Measurements from ENCODE around the gene MOGAT3.

The MOGAT3 gene

DNA sequence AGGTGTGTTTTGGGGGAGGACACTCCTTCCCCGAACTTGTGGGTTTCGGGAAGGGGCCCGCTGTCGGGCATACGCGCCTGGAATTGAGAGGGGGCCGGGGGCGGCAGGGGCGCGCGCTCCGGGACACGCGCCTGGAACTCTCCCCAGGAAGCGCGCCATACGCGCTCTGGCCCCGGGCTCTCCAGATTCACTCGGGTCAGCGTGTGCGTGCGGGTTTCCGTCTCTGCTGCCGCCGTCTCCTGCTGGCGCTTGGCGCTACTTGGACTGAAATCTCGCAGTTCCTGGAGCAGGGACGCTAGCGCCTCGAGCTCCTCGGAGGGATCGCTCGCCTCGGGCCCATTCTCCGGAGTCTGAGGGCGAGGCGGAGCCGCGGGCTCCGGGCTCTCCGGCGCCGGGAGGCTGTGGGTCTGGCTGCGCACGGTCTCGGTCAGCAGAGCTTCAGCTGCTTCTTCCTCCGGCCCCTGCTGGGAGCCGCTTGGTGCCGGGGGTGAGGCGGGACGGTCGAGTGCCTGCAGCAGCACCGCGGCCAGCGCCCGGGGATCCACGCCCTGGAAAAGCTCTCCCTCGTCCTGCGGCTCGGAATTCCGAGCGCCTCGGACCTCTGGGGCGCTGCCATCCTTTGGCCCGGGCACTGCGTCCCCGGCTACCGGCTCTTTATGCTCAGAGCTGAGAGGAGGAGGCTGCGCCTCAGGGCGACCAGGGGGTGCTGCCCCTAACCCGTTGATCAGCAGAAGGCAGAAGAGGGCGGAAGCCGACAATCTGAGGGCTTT lies 36.6 kb downstream of the MOGAT3 start:
- H3K27me3 ChIP-seq (ENCODE audit: control insufficient read depth, insufficient read depth, low read length): peaks cover 60% of the 10 kb centered on the region
- H3K27ac ChIP-seq (ENCODE audit: low read depth, low read length): peak overlapping the region; percentile 88
- peaks cover 54% of the 10 kb centered on the region for H3K4me1 ChIP-seq (ENCODE audit: control insufficient read depth, insufficient read depth, low read length)
- no peaks in the 10 kb centered on the region for H3K9me3 ChIP-seq (ENCODE audit: control insufficient read depth, insufficient read depth, low read length)
- peak overlapping the region; percentile 76 for H3K4me3 ChIP-seq (ENCODE audit: low read depth, low read length)
- peak overlapping the region; percentile 29 for H3K9ac ChIP-seq (ENCODE audit: low read depth, low read length)
- H3K36me3 ChIP-seq (ENCODE audit: control insufficient read depth, insufficient read depth, low read length): no peaks in the 10 kb centered on the region; the same call in 1 of the 2 replicates

- peak overlapping the region; percentile 29; the same call in 1 of the 2 replicates for H3K9ac ChIP-seq (ENCODE audit: low read depth, low read length)
These were observed 37.4 kb downstream of the MOGAT3 start for GRCh38 chr7:101163279-101164070.

GRCh38 chr7:101162551-101163278 lies 38.1 kb downstream of the MOGAT3 start:
- H3K9me3 ChIP-seq (ENCODE audit: control insufficient read depth, insufficient read depth, low read length): no peaks in the 10 kb centered on the region
- peaks cover 45% of the 10 kb centered on the region for H3K27me3 ChIP-seq (ENCODE audit: control insufficient read depth, insufficient read depth, low read length)
- H3K27ac ChIP-seq (ENCODE audit: low read depth, low read length): peak overlapping the region; percentile 88
- peak overlapping the region; percentile 67 for H3K4me3 ChIP-seq (ENCODE audit: low read depth, low read length)
- H3K9ac ChIP-seq (ENCODE audit: low read depth, low read length): no peak overlapping the region; the same call in none of the 2 replicates
- peaks cover 5% of the 10 kb centered on the region; the same call in 1 of the 2 replicates for H3K36me3 ChIP-seq (ENCODE audit: control insufficient read depth, insufficient read depth, low read length)
- peaks cover 39% of the 10 kb centered on the region for H3K4me1 ChIP-seq (ENCODE audit: control insufficient read depth, insufficient read depth, low read length)

More at GRCh38 chr7:101163279-101164070, 37.4 kb downstream of the MOGAT3 start:
- Histone ChIP-seq H3K27ac (ENCODE audit: low read depth, low read length) (peak overlapping the region; percentile 88), H3K4me3 (ENCODE audit: low read depth, low read length) (peak overlapping the region; percentile 76), H3K27me3 (ENCODE audit: control insufficient read depth, insufficient read depth, low read length) (peaks cover 53% of the 10 kb centered on the region), H3K4me1 (ENCODE audit: control insufficient read depth, insufficient read depth, low read length) (peaks cover 46% of the 10 kb centered on the region), H3K9me3 (ENCODE audit: control insufficient read depth, insufficient read depth, low read length) (no peaks in the 10 kb centered on the region), H3K36me3 (ENCODE audit: control insufficient read depth, insufficient read depth, low read length) (no peaks in the 10 kb centered on the region; the same call in 1 of the 2 replicates)

- Histone ChIP-seq H3K9ac (ENCODE audit: low read depth, low read length) (no peak overlapping the region; the same call in 1 of the 2 replicates), H3K36me3 (ENCODE audit: control insufficient read depth, insufficient read depth, low read length) (peaks cover 8% of the 10 kb centered on the region; the same call in 1 of the 2 replicates), H3K27ac (ENCODE audit: low read depth, low read length) (peak overlapping the region; percentile 88), H3K27me3 (ENCODE audit: control insufficient read depth, insufficient read depth, low read length) (peaks cover 37% of the 10 kb centered on the region), H3K4me1 (ENCODE audit: control insufficient read depth, insufficient read depth, low read length) (peaks cover 38% of the 10 kb centered on the region), H3K4me3 (ENCODE audit: low read depth, low read length) (peak overlapping the region; percentile 67), H3K9me3 (ENCODE audit: control insufficient read depth, insufficient read depth, low read length) (no peaks in the 10 kb centered on the region)
These were observed 39.0 kb downstream of the MOGAT3 start for GRCh38 chr7:101161692-101162471.

DNA sequence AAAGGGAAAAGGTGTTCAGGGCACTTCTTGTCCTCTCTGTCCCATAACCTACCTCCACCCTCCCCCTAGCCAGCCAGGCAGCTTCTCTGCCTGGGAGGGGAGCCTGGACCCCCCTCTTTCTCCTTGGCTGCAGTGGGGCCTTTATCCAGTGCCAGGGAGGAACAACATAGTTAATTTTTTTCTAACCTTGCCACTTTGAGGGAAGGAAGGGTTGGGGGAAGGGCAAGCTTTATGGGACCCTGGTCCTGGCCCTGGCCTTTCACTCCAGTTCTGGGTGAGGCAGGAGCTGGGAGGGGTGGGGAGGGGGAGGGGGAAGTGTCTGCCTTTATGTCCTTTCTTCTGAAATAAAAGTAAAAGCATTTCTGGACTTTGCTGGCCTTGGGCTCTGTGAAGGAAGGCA lies 39.9 kb downstream of the MOGAT3 start:
- Histone ChIP-seq H3K4me3 (ENCODE audit: low read depth, low read length) (no peak overlapping the region), H3K9ac (ENCODE audit: low read depth, low read length) (no peak overlapping the region), H3K4me1 (ENCODE audit: control insufficient read depth, insufficient read depth, low read length) (peaks cover 42% of the 10 kb centered on the region), H3K27me3 (ENCODE audit: control insufficient read depth, insufficient read depth, low read length) (peaks cover 31% of the 10 kb centered on the region), H3K27ac (ENCODE audit: low read depth, low read length) (peak overlapping the region; percentile 55), H3K36me3 (ENCODE audit: control insufficient read depth, insufficient read depth, low read length) (peaks cover 8% of the 10 kb centered on the region; the same call in 1 of the 2 replicates), H3K9me3 (ENCODE audit: control insufficient read depth, insufficient read depth, low read length) (no peaks in the 10 kb centered on the region)

DNA sequence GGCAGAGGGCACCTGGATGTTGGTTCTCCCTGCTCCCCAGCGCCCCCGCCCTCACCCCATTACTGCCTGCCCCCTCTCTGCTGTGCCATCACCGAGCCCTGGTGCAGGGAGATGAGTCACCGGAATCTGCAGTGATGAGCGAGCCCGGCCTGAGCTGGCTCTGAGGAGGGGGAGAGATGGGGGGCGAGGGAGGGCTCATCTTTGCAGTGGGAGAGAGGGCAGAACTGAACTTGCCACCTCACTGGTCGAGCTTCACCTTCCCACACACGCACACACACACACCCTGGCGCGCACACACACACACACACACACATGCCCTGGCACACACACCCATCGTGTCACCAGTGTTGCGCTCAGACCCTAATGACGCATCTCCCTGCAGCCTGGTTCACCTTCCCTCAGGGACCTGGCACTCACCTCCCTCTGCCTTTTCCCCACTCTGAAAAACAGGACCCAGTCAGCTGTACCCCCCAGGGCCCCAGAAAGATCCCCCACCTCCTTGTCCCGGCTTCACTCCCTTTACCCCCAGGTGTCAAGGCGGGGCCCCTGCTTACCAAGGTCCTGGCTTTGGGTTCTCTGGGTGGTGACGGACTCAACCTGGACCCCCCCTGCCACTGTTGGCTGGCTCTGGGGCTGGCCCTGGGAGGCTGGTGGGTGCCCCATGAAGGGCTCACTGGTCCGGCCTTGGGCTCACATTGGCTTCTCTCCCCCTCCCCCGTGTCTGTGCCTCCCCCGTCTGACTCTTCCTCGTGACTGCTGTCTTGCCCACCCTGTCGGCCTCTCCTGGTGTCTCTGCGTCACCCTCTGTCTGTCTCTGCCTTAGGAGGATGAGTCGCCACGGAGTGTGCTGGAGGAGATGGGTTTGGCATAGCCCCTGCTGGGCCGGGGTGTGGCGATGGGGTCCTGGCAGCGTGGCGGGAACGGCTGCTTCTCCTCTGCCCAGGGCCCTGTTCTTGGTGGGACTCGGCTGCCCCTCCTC lies 40.9 kb downstream of the MOGAT3 start:
- Histone ChIP-seq H3K9ac (ENCODE audit: low read depth, low read length) (no peak overlapping the region), H3K4me3 (ENCODE audit: low read depth, low read length) (no peak overlapping the region), H3K36me3 (ENCODE audit: control insufficient read depth, insufficient read depth, low read length) (peaks cover 8% of the 10 kb centered on the region; the same call in 1 of the 2 replicates), H3K27me3 (ENCODE audit: control insufficient read depth, insufficient read depth, low read length) (peaks cover 25% of the 10 kb centered on the region), H3K4me1 (ENCODE audit: control insufficient read depth, insufficient read depth, low read length) (peaks cover 48% of the 10 kb centered on the region), H3K9me3 (ENCODE audit: control insufficient read depth, insufficient read depth, low read length) (no peaks in the 10 kb centered on the region), H3K27ac (ENCODE audit: low read depth, low read length) (peak overlapping the region; percentile 26)

DNA sequence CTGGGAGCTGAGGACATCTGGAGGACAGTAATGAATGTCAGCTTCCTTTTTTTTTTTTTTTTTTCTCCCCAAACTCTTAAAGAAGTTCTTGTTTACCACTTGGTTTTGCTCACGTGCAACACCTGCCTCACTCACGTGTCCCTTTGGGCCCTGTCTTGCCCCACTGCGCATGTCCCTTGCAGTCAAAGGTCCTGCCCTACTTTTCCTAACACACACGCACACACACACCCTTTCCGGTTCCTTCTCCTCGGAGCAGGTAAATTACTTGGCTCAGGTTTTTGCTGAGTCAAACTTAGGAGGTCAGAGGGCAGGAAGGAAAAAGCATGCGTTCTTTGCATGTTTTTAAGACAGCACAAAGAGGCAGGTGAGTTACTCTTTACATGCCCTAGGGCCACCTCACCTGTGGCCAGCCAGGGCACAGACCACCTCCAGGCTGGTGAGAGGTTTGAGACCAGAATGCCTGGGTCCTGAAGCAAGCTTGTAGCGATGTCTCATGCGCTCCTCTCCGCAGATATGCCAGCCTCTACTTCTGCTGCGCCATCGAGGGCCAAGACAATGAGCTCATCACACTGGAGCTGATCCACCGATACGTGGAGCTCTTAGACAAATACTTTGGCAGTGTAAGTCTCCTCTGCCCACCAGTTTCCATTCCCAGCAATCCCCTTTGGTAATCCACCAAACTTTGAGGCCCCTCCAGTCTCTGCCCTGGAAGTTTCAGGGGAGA lies 43.8 kb downstream of the MOGAT3 start:
- Histone ChIP-seq H3K9ac (ENCODE audit: low read depth, low read length) (no peak overlapping the region), H3K4me3 (ENCODE audit: low read depth, low read length) (no peak overlapping the region), H3K27me3 (ENCODE audit: control insufficient read depth, insufficient read depth, low read length) (peaks cover 12% of the 10 kb centered on the region; the same call in 1 of the 2 replicates), H3K27ac (ENCODE audit: low read depth, low read length) (peak overlapping the region; percentile 53), H3K4me1 (ENCODE audit: control insufficient read depth, insufficient read depth, low read length) (peaks cover 36% of the 10 kb centered on the region), H3K9me3 (ENCODE audit: control insufficient read depth, insufficient read depth, low read length) (no peaks in the 10 kb centered on the region), H3K36me3 (ENCODE audit: control insufficient read depth, insufficient read depth, low read length) (peaks cover 8% of the 10 kb centered on the region; the same call in 1 of the 2 replicates)

DNA sequence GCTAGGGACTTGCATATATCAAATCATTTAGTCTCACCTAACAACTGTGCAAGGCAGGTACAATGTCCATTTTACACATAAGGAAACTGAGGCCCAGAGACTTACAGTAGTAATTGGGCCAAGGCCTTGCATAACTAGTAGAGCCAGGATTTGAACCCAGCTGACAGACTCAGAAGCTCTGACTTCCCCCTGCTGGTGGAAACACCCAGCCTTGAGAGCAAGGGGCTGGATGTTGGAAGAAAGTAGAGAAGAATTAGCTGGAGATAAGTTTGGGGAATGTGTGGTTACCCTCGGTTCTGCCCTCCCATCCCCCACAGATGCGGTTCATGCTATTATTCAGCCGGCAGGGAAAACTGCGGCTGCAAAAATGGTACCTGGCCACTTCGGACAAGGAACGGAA lies 44.6 kb downstream of the MOGAT3 start:
- peak overlapping the region; percentile 53 for H3K27ac ChIP-seq (ENCODE audit: low read depth, low read length)
- peaks cover 8% of the 10 kb centered on the region; the same call in 1 of the 2 replicates for H3K36me3 ChIP-seq (ENCODE audit: control insufficient read depth, insufficient read depth, low read length)
- H3K9ac ChIP-seq (ENCODE audit: low read depth, low read length): no peak overlapping the region
- H3K4me1 ChIP-seq (ENCODE audit: control insufficient read depth, insufficient read depth, low read length): peaks cover 30% of the 10 kb centered on the region
- peaks cover 10% of the 10 kb centered on the region; the same call in 1 of the 2 replicates for H3K27me3 ChIP-seq (ENCODE audit: control insufficient read depth, insufficient read depth, low read length)
- H3K4me3 ChIP-seq (ENCODE audit: low read depth, low read length): no peak overlapping the region
- no peaks in the 10 kb centered on the region for H3K9me3 ChIP-seq (ENCODE audit: control insufficient read depth, insufficient read depth, low read length)

GRCh38 chr7:101155303-101155702 lies 45.5 kb downstream of the MOGAT3 start:
- peaks cover 8% of the 10 kb centered on the region; the same call in 1 of the 2 replicates for H3K36me3 ChIP-seq (ENCODE audit: control insufficient read depth, insufficient read depth, low read length)
- H3K27ac ChIP-seq (ENCODE audit: low read depth, low read length): peak overlapping the region; percentile 78

More at GRCh38 chr7:101155303-101155702, 45.5 kb downstream of the MOGAT3 start:
- peak overlapping the region; percentile 82 for H3K4me3 ChIP-seq (ENCODE audit: low read depth, low read length)
- peaks cover 9% of the 10 kb centered on the region; the same call in 1 of the 2 replicates for H3K27me3 ChIP-seq (ENCODE audit: control insufficient read depth, insufficient read depth, low read length)
- peaks cover 21% of the 10 kb centered on the region for H3K4me1 ChIP-seq (ENCODE audit: control insufficient read depth, insufficient read depth, low read length)
- H3K9me3 ChIP-seq (ENCODE audit: control insufficient read depth, insufficient read depth, low read length): no peaks in the 10 kb centered on the region
- H3K9ac ChIP-seq (ENCODE audit: low read depth, low read length): peak overlapping the region; percentile 11; the same call in 1 of the 2 replicates

Data from HUES48 (cell line).